AG10803 (cell line): ENCODE data around the gene CLIP3.

ENCODE experiments used
- DNase-seq: peaks from one replicate; pipeline ENCODE4 v3.0.0; 2010; ENCODE audit warnings: low read depth
- H3K4me3 ChIP-seq: 2 replicates; pipeline ENCODE4 v1.5.1; 2011; ENCODE audit warnings: mild to moderate bottlenecking, low read length, control low read depth
- CTCF ChIP-seq: conservative IDR thresholded peaks from 2 replicates; pipeline ENCODE4 v1.5.1; 2011; ENCODE audit warnings: mild to moderate bottlenecking, low read length, control low read depth, inconsistent platforms

The CLIP3 gene

DNA sequence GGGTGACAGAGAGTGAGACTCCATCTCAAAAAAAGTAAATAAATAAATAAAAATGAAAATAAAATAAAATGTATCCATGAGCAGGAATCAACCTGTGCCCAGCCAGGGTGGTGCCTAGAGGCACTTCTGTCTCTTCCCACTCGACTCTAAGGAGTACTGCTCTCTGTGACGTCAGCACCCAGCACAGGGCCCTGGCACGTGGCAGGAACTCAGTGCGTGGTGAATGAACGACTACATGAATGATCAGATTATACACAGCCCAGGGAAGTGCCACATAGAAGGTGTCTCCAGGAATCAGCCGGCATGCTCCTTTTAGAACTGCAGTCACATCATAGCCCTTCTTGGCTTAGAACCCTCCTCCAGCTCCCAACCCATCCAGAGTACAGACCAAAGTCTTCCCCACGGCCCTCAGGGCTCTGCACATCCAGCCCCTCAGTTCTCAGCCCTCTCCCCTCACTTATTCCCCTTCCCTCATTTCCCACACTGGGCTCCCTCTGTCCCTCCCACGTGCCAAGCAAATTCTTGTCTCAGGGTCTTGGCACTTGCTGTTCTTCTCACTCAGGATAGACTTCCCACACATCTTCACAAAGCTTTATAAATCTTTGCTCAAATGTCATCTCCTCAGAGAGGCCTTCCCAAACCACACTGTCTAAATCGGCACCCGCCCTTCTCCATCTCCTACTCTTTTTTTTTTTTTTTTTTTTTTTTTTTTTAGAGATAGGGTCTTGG lies 4.2 kb downstream of the CLIP3 start:
- H3K4me3 ChIP-seq, result no peak overlapping the region
- TF ChIP-seq CTCF, result no peak
- no peak for DNase-seq

- no peak overlapping the region for H3K4me3 ChIP-seq
- no peak for TF ChIP-seq CTCF
- no peak for DNase-seq
These were observed 5.0 kb downstream of the CLIP3 start for GRCh38 chr19:36027696-36028095.

DNA sequence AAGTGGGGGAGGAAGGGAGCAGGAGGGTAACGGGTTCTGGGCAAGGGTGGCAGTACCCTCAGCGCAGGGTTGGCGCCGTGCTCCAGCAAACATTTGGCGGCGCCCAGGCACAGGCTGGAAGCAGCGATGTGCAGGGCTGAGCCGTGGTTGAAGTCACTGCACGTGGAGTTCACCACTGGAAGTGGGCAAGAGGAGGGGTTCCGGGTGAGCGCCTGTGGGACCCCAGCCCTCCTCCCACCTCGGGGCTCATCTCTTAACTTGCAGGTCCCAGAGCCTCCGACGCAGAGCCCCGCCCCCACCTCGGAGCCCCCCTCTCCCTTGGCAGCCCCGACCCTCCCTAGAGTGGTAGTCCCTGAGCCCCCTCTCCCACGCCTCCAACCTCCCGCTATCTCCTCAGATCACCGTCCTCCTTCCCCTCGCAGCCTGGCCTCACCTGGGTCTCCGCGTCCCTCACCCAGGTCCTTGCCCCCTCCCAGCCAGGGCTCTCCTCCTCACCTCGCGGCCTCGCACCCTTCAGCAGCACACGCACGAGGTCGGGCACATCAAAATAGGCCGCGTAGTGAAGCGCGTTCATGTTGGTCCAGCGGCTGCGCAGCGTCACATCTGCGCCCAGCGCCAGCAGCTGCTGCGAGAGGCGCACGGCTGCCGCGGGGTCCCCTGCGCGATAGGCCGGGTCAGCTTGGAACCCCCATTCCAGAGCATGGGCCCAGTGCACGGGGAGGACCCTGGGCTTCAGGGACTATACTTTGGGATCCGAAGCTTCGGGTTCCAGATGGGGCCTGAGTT lies 6.4 kb downstream of the CLIP3 start:
- no peak overlapping the region for H3K4me3 ChIP-seq
- no peak for TF ChIP-seq CTCF
- DNase-seq, result no peak

GRCh38 chr19:36025541-36025940 lies 7.1 kb downstream of the CLIP3 start:
- TF ChIP-seq CTCF, result no peak
- DNase-seq, result no peak
- H3K4me3 ChIP-seq, result no peak overlapping the region

DNA sequence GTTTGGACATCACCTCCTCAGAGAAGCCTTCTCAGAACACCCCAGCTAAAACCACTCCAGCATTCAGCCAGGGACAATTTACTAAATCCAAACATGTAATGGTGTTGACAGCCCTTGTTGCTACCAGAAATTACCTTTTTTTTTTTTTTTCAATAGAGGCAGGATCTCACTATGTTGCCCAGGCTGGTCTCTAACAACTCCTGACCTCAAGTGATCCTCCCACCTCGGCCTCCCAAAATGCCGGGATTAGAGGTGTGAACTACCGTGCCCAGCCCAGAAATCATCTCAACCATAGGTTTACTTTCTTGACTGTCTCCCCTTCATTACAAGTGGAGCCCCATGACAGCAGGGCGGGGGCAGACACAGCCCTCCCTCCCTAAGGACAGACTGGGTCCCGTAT lies 9.2 kb downstream of the CLIP3 start:
- no peak overlapping the region for H3K4me3 ChIP-seq
- TF ChIP-seq CTCF, result no peak
- no peak for DNase-seq

GRCh38 chr19:36019061-36019670 lies 13.5 kb downstream of the CLIP3 start:
- no peak for TF ChIP-seq CTCF
- H3K4me3 ChIP-seq, result no peak overlapping the region
- DNase-seq, result no peak
